Panc1 (cell line): Measurements from ENCODE around the gene CEP164. TPM values are rescaled to one million over a fixed set of nuclear protein-coding genes. Genes with fewer than 3 reads are reported as not detected.

Experiments used
- ATAC-seq: fragments of 200-7000 bp; cut with Tn5 transposase; 2 replicates; pipeline ENCODE4 v1.9.1; 2020; ENCODE audit warnings: mild to moderate bottlenecking, moderate library complexity
- BruUV-seq: library from RNA; stranded (reverse); fragments of 400-500 nt; replicated peaks from 2 replicates; lab custom pipeline; 2021; lab: Mats Ljungman, UMichigan
- CTCF ChIA-PET: fragments of 300-600 bp; sonication (Branson Sonifier 250); formaldehyde crosslinking; loops from one replicate; lab custom pipeline; 2022; ENCODE audit warnings: antibody characterized with exemption; lab: Charles Lee
- POLR2A ChIA-PET: fragments of 300-600 bp; sonication (Branson Sonifier 250); formaldehyde crosslinking; loops from one replicate; lab custom pipeline; 2022; ENCODE audit warnings: antibody characterized with exemption; lab: Charles Lee
- DNase-seq: peaks from one replicate; pipeline ENCODE4 v3.0.0-alpha.2; 2010; ENCODE audit warnings: low read depth, low spot score
- H3K27ac ChIP-seq: 2 replicates; pipeline ENCODE4 v1.5.1; 2011; ENCODE audit warnings: mild to moderate bottlenecking, low read length, inconsistent platforms
- H3K27me3 ChIP-seq: fragments of 200-500 bp; sonication (Bioruptor generic); 2 replicates; pipeline ENCODE4 v1.6.0; 2014; ENCODE audit warnings: low read length, inconsistent platforms; ENCODE audit not compliant: control insufficient read depth, insufficient read depth
- H3K36me3 ChIP-seq: fragments of 200-500 bp; sonication (Bioruptor generic); 2 replicates; pipeline ENCODE4 v1.5.1; 2014; ENCODE audit warnings: inconsistent platforms, mild to moderate bottlenecking, low read length, moderate library complexity; ENCODE audit not compliant: control insufficient read depth, insufficient read depth
- H3K4me1 ChIP-seq: 2 replicates; pipeline ENCODE4 v1.5.1; 2011; ENCODE audit warnings: inconsistent platforms, mild to moderate bottlenecking, low read length, moderate library complexity; ENCODE audit not compliant: control insufficient read depth, insufficient read depth
- H3K4me3 ChIP-seq, 2 experiments: 2 replicates each; pipeline ENCODE4 v1.5.1; 2011 to 2012; ENCODE audit warnings: low read depth in 2 of 2, low read length in 2 of 2, mild to moderate bottlenecking in 2 of 2, inconsistent platforms in 1 of 2, moderate library complexity in 1 of 2
- H3K9me3 ChIP-seq: fragments of 200-500 bp; sonication (Bioruptor generic); 2 replicates; pipeline ENCODE4 v1.5.1; 2014; ENCODE audit warnings: low read depth, mild to moderate bottlenecking, inconsistent platforms, low read length, moderate library complexity; ENCODE audit not compliant: control insufficient read depth, insufficient read depth
- POLR2AphosphoS5 ChIP-seq: IDR thresholded peaks from 2 replicates; pipeline ENCODE4 v1.6.1; 2012; ENCODE audit warnings: mild to moderate bottlenecking, low read depth, low read length, moderate library complexity
- SIN3A ChIP-seq: IDR thresholded peaks from 2 replicates; pipeline ENCODE4 v1.6.1; 2012; ENCODE audit warnings: low read depth, mild to moderate bottlenecking, low read length, moderate library complexity, borderline replicate concordance; ENCODE audit not compliant: insufficient read depth
- TCF7L2 ChIP-seq: IDR thresholded peaks from 2 replicates; pipeline ENCODE4 v1.6.1; 2011; ENCODE audit warnings: mild to moderate bottlenecking, low read depth, low read length, inconsistent platforms
- in situ Hi-C: cut with HindIII; loops from 2 replicates; pipeline ENCODE4 v1.10.0; 2016; ENCODE audit warnings: low sequenced_read_pairs, low pct_unique_long_range_greater_than_20kb
- intact Hi-C: fragments of 100-400 bp; cut with micrococcal nuclease; formaldehyde crosslinking; loops from one replicate; pipeline ENCODE4 v1.10.0; 2022; ENCODE audit not compliant: unreplicated experiment
- total RNA-seq: library from RNA; stranded (reverse); gene quantifications from one replicate; pipeline ENCODE4 v1.2.1, GENCODE V29; 2021; ENCODE audit not compliant: unreplicated experiment
- TF ChIP-seq, protein P1 (sequence below): fragments of 450-650 bp; IDR thresholded peaks from 2 replicates; pipeline ENCODE4 v1.5.1; 2017; ENCODE audit warnings: mild to moderate bottlenecking
- TF ChIP-seq, protein P2 (sequence below), 2 experiments: IDR thresholded peaks; 2 replicates each; pipeline ENCODE4 v1.6.1; 2011 to 2012; ENCODE audit warnings: low read depth in 2 of 2, control low read depth in 1 of 2, low read length in 1 of 2, mild to moderate bottlenecking in 1 of 2, moderate library complexity in 1 of 2; ENCODE audit not compliant: insufficient read depth in 1 of 2

The CEP164 gene
- total RNA-seq, 1 experiment from 2014 or later = 75.4 TPM

- ChIA-PET POLR2A (interaction anchor here (0.6 kb wide), 1 partner anchor 95 kb away, joined by 3 read pairs; no protein-coding TSS in a partner anchor), CTCF (interaction anchor here (0.6 kb wide), 1 partner anchor 1965 kb away, joined by 3 read pairs; no protein-coding TSS in a partner anchor)
- Histone ChIP-seq H3K4me3 (no peak overlapping the region), H3K9me3 (no peaks in the 10 kb centered on the region), H3K27me3 (no peaks in the 10 kb centered on the region), H3K27ac (no peak overlapping the region), H3K36me3 (peaks cover 5% of the 10 kb centered on the region), H3K4me1 (no peaks in the 10 kb centered on the region)
- in situ Hi-C loops = no loop called here
- BruUV-seq = no TSS peak
- intact Hi-C loops = no loop called here
- ATAC-seq = no peak
- TF ChIP-seq SIN3A (no peak), TCF7L2 (no peak), POLR2AphosphoS5 (no peak)
- TF ChIP-seq, protein P1, sequence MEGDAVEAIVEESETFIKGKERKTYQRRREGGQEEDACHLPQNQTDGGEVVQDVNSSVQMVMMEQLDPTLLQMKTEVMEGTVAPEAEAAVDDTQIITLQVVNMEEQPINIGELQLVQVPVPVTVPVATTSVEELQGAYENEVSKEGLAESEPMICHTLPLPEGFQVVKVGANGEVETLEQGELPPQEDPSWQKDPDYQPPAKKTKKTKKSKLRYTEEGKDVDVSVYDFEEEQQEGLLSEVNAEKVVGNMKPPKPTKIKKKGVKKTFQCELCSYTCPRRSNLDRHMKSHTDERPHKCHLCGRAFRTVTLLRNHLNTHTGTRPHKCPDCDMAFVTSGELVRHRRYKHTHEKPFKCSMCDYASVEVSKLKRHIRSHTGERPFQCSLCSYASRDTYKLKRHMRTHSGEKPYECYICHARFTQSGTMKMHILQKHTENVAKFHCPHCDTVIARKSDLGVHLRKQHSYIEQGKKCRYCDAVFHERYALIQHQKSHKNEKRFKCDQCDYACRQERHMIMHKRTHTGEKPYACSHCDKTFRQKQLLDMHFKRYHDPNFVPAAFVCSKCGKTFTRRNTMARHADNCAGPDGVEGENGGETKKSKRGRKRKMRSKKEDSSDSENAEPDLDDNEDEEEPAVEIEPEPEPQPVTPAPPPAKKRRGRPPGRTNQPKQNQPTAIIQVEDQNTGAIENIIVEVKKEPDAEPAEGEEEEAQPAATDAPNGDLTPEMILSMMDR = no peak
- TF ChIP-seq, protein P2, sequence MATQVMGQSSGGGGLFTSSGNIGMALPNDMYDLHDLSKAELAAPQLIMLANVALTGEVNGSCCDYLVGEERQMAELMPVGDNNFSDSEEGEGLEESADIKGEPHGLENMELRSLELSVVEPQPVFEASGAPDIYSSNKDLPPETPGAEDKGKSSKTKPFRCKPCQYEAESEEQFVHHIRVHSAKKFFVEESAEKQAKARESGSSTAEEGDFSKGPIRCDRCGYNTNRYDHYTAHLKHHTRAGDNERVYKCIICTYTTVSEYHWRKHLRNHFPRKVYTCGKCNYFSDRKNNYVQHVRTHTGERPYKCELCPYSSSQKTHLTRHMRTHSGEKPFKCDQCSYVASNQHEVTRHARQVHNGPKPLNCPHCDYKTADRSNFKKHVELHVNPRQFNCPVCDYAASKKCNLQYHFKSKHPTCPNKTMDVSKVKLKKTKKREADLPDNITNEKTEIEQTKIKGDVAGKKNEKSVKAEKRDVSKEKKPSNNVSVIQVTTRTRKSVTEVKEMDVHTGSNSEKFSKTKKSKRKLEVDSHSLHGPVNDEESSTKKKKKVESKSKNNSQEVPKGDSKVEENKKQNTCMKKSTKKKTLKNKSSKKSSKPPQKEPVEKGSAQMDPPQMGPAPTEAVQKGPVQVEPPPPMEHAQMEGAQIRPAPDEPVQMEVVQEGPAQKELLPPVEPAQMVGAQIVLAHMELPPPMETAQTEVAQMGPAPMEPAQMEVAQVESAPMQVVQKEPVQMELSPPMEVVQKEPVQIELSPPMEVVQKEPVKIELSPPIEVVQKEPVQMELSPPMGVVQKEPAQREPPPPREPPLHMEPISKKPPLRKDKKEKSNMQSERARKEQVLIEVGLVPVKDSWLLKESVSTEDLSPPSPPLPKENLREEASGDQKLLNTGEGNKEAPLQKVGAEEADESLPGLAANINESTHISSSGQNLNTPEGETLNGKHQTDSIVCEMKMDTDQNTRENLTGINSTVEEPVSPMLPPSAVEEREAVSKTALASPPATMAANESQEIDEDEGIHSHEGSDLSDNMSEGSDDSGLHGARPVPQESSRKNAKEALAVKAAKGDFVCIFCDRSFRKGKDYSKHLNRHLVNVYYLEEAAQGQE (IDR thresholded peaks at IDR 0.05; ENCODE audit: insufficient read depth in 1 of 2, low read depth in 2 of 2, low read length in 1 of 2) = no peak
- DNase-seq = no peak
Measured at GRCh38 chr11:117286588-117286987, 41.1 kb upstream of the CEP164 start.

- DNase-seq (no peak), ATAC-seq (no peak)
- H3K4me1 ChIP-seq = no peaks in the 10 kb centered on the region
- no TSS peak for BruUV-seq
- H3K27me3 ChIP-seq = no peaks in the 10 kb centered on the region
- CTCF ChIA-PET = no interaction called here
- POLR2A ChIA-PET = interaction anchor here (0.6 kb wide), 1 partner anchor 1151 kb away, joined by 4 read pairs; no protein-coding TSS in a partner anchor
- H3K4me3 ChIP-seq = no peak overlapping the region
- no peaks in the 10 kb centered on the region for H3K9me3 ChIP-seq
- intact Hi-C loops = no loop called here
- TF ChIP-seq, protein P1 = no peak
- TF ChIP-seq TCF7L2 = no peak
- TF ChIP-seq SIN3A = no peak
- H3K36me3 ChIP-seq = peaks cover 5% of the 10 kb centered on the region
- H3K27ac ChIP-seq = no peak overlapping the region
- in situ Hi-C loops = no loop called here
Measured at GRCh38 chr11:117287668-117288067, 40.0 kb upstream of the CEP164 start.
